Tibial nerve (tissue), 4 donors: ENCODE results near the gene ZBTB20. TPM values are rescaled to one million over a fixed set of nuclear protein-coding genes. Genes with fewer than 3 reads are reported as not detected.

ENCODE experiments used
- DNase-seq, 2 donors: peaks; one replicate each; pipeline ENCODE4 v3.0.0-alpha.2; 2019; ENCODE audit warnings: low spot score in 2 of 2
- H3K27ac ChIP-seq, 4 donors: fragments of 200-600 bp; sonication (generic) in 3 of 4; one replicate each; pipeline ENCODE4 v1.5.1; 2017 to 2019; ENCODE audit warnings: mild to moderate bottlenecking in 1 of 4
- H3K27me3 ChIP-seq, 2 donors: fragments of 200-600 bp; sonication (generic) in 1 of 2; one replicate each; pipeline versions ENCODE4 v1.5.1 to v1.6.0; 2017 to 2019
- H3K36me3 ChIP-seq, 3 donors: fragments of 200-600 bp; sonication (generic); one replicate each; pipeline ENCODE4 v1.5.1; 2018 to 2019
- H3K4me1 ChIP-seq, 4 donors: fragments of 200-600 bp; sonication (generic) in 3 of 4; one replicate each; pipeline ENCODE4 v1.5.1; 2017 to 2019
- H3K4me3 ChIP-seq, 4 donors: fragments of 200-600 bp; sonication (generic) in 3 of 4; one replicate each; pipeline ENCODE4 v1.5.1; 2017 to 2019; ENCODE audit warnings: mild to moderate bottlenecking in 1 of 4, moderate library complexity in 1 of 4
- H3K9me3 ChIP-seq, 4 donors: fragments of 200-600 bp; sonication (generic) in 3 of 4; one replicate each; pipeline ENCODE4 v1.5.1; 2017 to 2019
- CTCF ChIP-seq, 5 experiments: fragments of 200-600 bp in 3 of 5; fragments of 450-650 bp in 2 of 5; sonication (generic) in 3 of 5; IDR thresholded peaks; one replicate each; pipeline ENCODE4 v1.5.1; 2016 to 2019; ENCODE audit warnings: antibody characterized with exemption in 5 of 5, mild to moderate bottlenecking in 3 of 5, moderate library complexity in 2 of 5
- EP300 ChIP-seq, 2 donors: sonication (generic); formaldehyde crosslinking; IDR thresholded peaks; one replicate each; pipeline ENCODE4 v1.6.1; 2017; ENCODE audit warnings: antibody characterized with exemption in 2 of 2, mild to moderate bottlenecking in 1 of 2
- POLR2A ChIP-seq, 2 donors: fragments of 450-650 bp; IDR thresholded peaks; one replicate each; pipeline ENCODE4 v1.6.1; 2017; ENCODE audit warnings: antibody characterized with exemption in 2 of 2, mild to moderate bottlenecking in 2 of 2, moderate library complexity in 2 of 2
- WGBS, 2 donors: methylation state at CpG; one replicate each; pipeline ENCODE4 v1.1.5; 2018; 5-methylcytosine and 5-hydroxymethylcytosine counted together
- total RNA-seq, 4 donors: library from RNA; depleted of rRNA; stranded (reverse); fragments of >200 nt; gene quantifications; one replicate each; pipeline ENCODE4 v1.1.0, GENCODE V29; 2016

ZBTB20 gene
- total RNA-seq, 4 donors from 2014 or later: 63.3 to 127 (median 102) TPM

GRCh38 chr3:114528517-114528916 is 618.6 kb downstream of the ZBTB20 start:
- Histone ChIP-seq H3K27ac (no peak overlapping the region), H3K4me3 (no peak overlapping the region), H3K27me3 (no peaks in the 10 kb centered on the region), H3K36me3 (peaks cover 0 to 17% (median 0%) of the 10 kb centered on the region in 3 donors), H3K4me1 (peaks cover 0 to 16% (median 0%) of the 10 kb centered on the region in 4 donors), H3K9me3 (no peaks in the 10 kb centered on the region)
- no peak for DNase-seq
- TF ChIP-seq POLR2A (IDR thresholded peaks at IDR 0.05) (no peak), EP300 (IDR thresholded peaks at IDR 0.05) (no peak), CTCF (IDR thresholded peaks at IDR 0.05) (no peak)
- WGBS, 2 donors: 72 to 76% methylated on average over 3 of the region's 3 CpGs

- no peak overlapping the region for H3K27ac ChIP-seq
- peaks cover 0 to 8% (median 0%) of the 10 kb centered on the region in 3 donors for H3K36me3 ChIP-seq
- TF ChIP-seq POLR2A (IDR thresholded peaks at IDR 0.05) (no peak), CTCF (IDR thresholded peaks at IDR 0.05) (peak; percentile 13 to 42 (median 17)), EP300 (IDR thresholded peaks at IDR 0.05) (no peak)
- 40 to 63% methylated on average over 1 of the region's 1 CpG for WGBS, 2 donors
- H3K4me1 ChIP-seq: peaks cover 0 to 16% (median 0%) of the 10 kb centered on the region in 4 donors
- H3K27me3 ChIP-seq: no peaks in the 10 kb centered on the region
- no peak overlapping the region for H3K4me3 ChIP-seq
- H3K9me3 ChIP-seq: no peaks in the 10 kb centered on the region
- no peak for DNase-seq
Observed at GRCh38 chr3:114527036-114527644, 619.9 kb downstream of the ZBTB20 start.

- Histone ChIP-seq H3K9me3 (no peaks in the 10 kb centered on the region), H3K36me3 (no peaks in the 10 kb centered on the region), H3K4me3 (no peak overlapping the region), H3K27ac (no peak overlapping the region), H3K4me1 (peaks cover 0 to 16% (median 0%) of the 10 kb centered on the region in 4 donors), H3K27me3 (no peaks in the 10 kb centered on the region)
- WGBS, 2 donors: 96% methylated on average over 2 of the region's 2 CpGs
- TF ChIP-seq POLR2A (IDR thresholded peaks at IDR 0.05) (no peak), EP300 (IDR thresholded peaks at IDR 0.05) (no peak), CTCF (IDR thresholded peaks at IDR 0.05) (no peak)
- DNase-seq: no peak
Observed at GRCh38 chr3:114525278-114525677, 621.8 kb downstream of the ZBTB20 start.

GRCh38 chr3:114519415-114519814 is 627.7 kb downstream of the ZBTB20 start:
- no peak overlapping the region for H3K27ac ChIP-seq

More at GRCh38 chr3:114519415-114519814, 627.7 kb downstream of the ZBTB20 start:
- Histone ChIP-seq H3K27me3 (no peaks in the 10 kb centered on the region), H3K4me3 (no peak overlapping the region), H3K4me1 (peaks cover 0 to 19% (median 0%) of the 10 kb centered on the region in 4 donors), H3K9me3 (no peaks in the 10 kb centered on the region), H3K36me3 (no peaks in the 10 kb centered on the region)
- 31 to 34% methylated on average over 3 of the region's 3 CpGs for WGBS, 2 donors
- no peak for TF ChIP-seq EP300 (IDR thresholded peaks at IDR 0.05)
- TF ChIP-seq POLR2A (IDR thresholded peaks at IDR 0.05): no peak
- no peak for TF ChIP-seq CTCF (IDR thresholded peaks at IDR 0.05)
- no peak for DNase-seq
